Peyer's patch (tissue), 4 donors: ENCODE measurements around the gene SLC6A3. TPM values are rescaled to one million over a fixed set of nuclear protein-coding genes. Genes with fewer than 3 reads are reported as not detected.
A peak's percentile ranks its signal among the peaks of the same experiment; 100 is the strongest.

Experiments used
- DNase-seq, 3 donors: peaks; one replicate each; pipeline ENCODE4 v3.0.0-alpha.2; 2017 to 2019
- H3K27ac ChIP-seq, 4 donors: fragments of 200-600 bp; sonication (generic); one replicate each; pipeline ENCODE4 v1.5.1; 2016 to 2019
- H3K27me3 ChIP-seq, 2 donors: fragments of 200-600 bp; sonication (generic); one replicate each; pipeline ENCODE4 v1.5.1; 2019
- H3K36me3 ChIP-seq, 3 donors: fragments of 200-600 bp; sonication (generic); one replicate each; pipeline ENCODE4 v1.5.1; 2016 to 2019
- H3K4me1 ChIP-seq, 4 donors: fragments of 200-600 bp; sonication (generic); one replicate each; pipeline ENCODE4 v1.5.1; 2016 to 2019
- H3K4me3 ChIP-seq, 4 donors: fragments of 200-600 bp; sonication (generic); 1 replicate in 3 of 4; 2 replicates in 1 of 4; pipeline ENCODE4 v1.5.1; 2016 to 2019; ENCODE audit warnings: mild to moderate bottlenecking in 1 of 4
- H3K9me3 ChIP-seq, 4 donors: fragments of 200-600 bp; sonication (generic); one replicate each; pipeline ENCODE4 v1.5.1; 2016 to 2019; ENCODE audit warnings: mild to moderate bottlenecking in 1 of 4
- POLR2A ChIP-seq, 2 donors: fragments of 450-650 bp; IDR thresholded peaks; one replicate each; pipeline ENCODE4 v1.5.1; 2017; ENCODE audit warnings: antibody characterized with exemption in 2 of 2, mild to moderate bottlenecking in 2 of 2, moderate library complexity in 2 of 2
- total RNA-seq, 4 donors: library from RNA; depleted of rRNA; stranded (reverse); fragments of >200 nt; gene quantifications; one replicate each; pipeline ENCODE4 v1.1.0, GENCODE V29; 2016
- TF ChIP-seq, protein P1 (sequence below), 6 experiments: fragments of 450-650 bp in 4 of 6; fragments of 200-600 bp in 2 of 6; sonication (generic) in 1 of 6; IDR thresholded peaks; one replicate each; pipeline ENCODE4 v1.5.1; 2017 to 2019; ENCODE audit warnings: antibody characterized with exemption in 6 of 6, mild to moderate bottlenecking in 3 of 6, moderate library complexity in 1 of 6

SLC6A3 gene
- total RNA-seq, 4 donors from 2014 or later = 0.40 to 0.70 TPM; not detected in 2

DNA sequence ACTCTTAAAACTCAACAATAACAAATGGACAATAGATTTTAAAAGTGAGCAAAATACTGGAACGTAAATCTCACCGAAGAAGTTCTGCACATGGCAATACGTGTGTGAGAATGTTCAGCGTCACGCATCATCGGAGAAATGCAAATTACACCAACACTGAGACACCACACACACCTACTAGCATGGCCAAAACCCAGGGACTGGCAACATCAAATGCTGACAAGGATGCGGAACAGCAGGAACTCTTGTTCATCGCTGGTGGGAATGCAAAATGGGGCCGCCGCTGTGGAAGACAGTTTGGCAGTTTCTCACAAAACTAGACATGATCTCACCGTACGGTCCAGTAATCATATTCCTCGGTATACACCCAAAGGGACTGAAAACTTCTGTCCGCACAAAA is 78.7 kb downstream of the SLC6A3 start:
- DNase-seq = peak in 2 of 3 donors; percentile 78 to 84
- Histone ChIP-seq H3K4me3 (no peak overlapping the region), H3K4me1 (no peaks in the 10 kb centered on the region), H3K27ac (no peak overlapping the region), H3K9me3 (no peaks in the 10 kb centered on the region), H3K27me3 (no peaks in the 10 kb centered on the region), H3K36me3 (no peaks in the 10 kb centered on the region)
- TF ChIP-seq, protein P1, sequence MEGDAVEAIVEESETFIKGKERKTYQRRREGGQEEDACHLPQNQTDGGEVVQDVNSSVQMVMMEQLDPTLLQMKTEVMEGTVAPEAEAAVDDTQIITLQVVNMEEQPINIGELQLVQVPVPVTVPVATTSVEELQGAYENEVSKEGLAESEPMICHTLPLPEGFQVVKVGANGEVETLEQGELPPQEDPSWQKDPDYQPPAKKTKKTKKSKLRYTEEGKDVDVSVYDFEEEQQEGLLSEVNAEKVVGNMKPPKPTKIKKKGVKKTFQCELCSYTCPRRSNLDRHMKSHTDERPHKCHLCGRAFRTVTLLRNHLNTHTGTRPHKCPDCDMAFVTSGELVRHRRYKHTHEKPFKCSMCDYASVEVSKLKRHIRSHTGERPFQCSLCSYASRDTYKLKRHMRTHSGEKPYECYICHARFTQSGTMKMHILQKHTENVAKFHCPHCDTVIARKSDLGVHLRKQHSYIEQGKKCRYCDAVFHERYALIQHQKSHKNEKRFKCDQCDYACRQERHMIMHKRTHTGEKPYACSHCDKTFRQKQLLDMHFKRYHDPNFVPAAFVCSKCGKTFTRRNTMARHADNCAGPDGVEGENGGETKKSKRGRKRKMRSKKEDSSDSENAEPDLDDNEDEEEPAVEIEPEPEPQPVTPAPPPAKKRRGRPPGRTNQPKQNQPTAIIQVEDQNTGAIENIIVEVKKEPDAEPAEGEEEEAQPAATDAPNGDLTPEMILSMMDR (IDR thresholded peaks at IDR 0.05) = no peak
- no peak for TF ChIP-seq POLR2A (IDR thresholded peaks at IDR 0.05)

DNA sequence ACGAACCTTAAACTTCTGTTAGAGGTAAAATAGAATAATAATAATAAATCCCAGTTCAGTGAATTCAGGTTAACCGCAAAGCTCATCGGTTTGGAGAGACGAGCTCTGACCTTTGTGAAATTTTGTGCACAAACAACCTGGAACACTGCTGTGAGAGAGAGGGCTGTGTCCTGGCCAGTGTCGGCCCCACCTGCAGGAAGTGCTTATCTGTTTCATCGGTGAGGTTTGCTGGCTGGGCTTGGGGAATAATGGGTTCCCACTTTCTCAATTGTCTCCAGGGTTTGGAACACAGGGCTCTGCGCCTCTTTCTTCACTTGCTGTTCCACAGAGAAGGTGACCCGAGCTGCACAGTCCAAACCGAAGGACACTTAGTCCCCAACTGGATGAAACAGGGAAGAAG is 81.0 kb downstream of the SLC6A3 start:
- Histone ChIP-seq H3K36me3 (no peaks in the 10 kb centered on the region), H3K27me3 (no peaks in the 10 kb centered on the region), H3K4me3 (no peak overlapping the region), H3K4me1 (no peaks in the 10 kb centered on the region), H3K27ac (no peak overlapping the region), H3K9me3 (no peaks in the 10 kb centered on the region)
- TF ChIP-seq, protein P1 (IDR thresholded peaks at IDR 0.05) = no peak
- no peak for TF ChIP-seq POLR2A (IDR thresholded peaks at IDR 0.05)
- no peak for DNase-seq

DNA sequence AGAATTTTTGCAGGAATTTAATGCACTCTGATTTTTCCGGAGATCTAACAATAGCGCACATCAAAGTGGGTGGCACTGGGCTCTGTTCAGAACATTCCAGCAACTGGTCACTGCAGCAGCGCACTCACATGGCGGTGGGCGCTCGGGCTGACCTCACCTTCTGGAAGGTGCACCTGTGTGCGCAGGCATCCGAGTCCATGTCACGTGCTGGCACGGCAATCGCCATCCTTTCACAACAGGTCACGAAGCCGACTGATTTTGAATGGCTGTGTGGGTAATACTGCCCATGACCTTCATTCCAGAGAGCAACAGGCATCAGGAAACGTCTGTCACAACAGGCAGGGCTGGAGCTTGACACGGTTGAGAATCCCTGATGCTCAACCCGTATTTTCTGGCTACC is 81.7 kb downstream of the SLC6A3 start:
- no peaks in the 10 kb centered on the region for H3K27me3 ChIP-seq
- TF ChIP-seq, protein P1 (IDR thresholded peaks at IDR 0.05) = no peak
- no peak for TF ChIP-seq POLR2A (IDR thresholded peaks at IDR 0.05)
- DNase-seq = no peak

DNA sequence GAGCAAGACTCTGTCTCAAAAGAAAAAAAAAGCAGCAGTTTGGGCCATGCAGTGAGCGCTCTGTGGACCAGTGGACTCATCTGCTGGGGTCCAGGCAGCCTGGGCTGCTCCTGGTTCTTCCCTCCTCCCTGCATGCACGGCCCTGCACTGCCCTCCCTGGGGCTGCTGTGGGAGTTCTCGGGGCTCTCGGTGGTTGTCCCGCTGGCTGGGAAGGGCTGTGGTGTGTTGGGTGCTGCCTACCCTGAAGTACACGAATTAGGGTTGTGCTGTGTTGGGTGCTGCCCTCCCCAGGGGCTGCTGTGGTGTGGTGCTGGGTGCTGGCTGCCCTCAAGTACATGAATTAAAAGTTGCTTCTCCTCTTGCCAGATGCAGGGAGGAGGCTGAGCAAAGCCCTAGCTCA is 82.1 kb downstream of the SLC6A3 start:
- TF ChIP-seq POLR2A (IDR thresholded peaks at IDR 0.05) = no peak
- TF ChIP-seq, protein P1 (IDR thresholded peaks at IDR 0.05) = no peak
- Histone ChIP-seq H3K36me3 (no peaks in the 10 kb centered on the region), H3K9me3 (no peaks in the 10 kb centered on the region), H3K4me3 (no peak overlapping the region), H3K27ac (no peak overlapping the region), H3K27me3 (no peaks in the 10 kb centered on the region), H3K4me1 (no peaks in the 10 kb centered on the region)
- no peak for DNase-seq

More for the DNA sequence above, 81.7 kb downstream of the SLC6A3 start:
- no peaks in the 10 kb centered on the region for H3K9me3 ChIP-seq
- H3K36me3 ChIP-seq = no peaks in the 10 kb centered on the region
- H3K27ac ChIP-seq = no peak overlapping the region
- no peak overlapping the region for H3K4me3 ChIP-seq
- no peaks in the 10 kb centered on the region for H3K4me1 ChIP-seq

DNA sequence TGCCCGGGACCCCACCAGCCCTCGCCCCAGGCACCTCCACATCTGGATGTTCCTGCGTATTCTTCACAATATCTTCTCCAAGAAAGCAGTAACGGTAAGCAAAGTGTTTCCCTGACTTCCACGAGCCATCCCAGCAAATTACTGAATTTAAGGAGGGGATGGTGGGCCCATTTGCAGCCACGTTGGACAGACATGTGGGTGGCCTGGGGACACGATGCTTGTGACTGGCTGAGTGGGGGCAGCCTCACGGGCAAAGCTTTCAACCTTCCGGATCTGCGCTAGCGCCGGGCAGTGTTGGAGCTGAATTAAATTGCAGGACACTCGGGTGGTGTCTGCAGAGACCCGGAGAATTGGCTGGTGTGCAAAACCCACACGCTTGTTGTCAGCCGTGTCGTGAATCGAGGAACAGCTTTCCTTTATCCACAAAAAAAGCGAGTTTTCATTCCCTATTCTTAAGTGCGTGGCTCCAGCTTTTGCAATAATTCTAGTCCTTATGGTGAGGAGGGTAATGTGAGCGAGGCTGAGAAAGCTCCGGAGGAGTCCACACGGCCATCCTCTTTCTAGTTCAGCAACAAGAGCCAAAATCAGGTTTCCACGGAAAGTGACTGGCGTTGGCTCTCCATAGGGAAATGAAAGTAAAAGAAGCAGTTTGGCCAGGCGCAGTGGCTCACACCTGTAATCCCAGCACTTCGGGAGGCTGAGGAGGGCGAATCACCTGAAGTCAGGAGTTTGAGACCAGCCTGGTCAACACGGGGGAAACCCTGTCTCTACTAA is 82.8 kb downstream of the SLC6A3 start:
- Histone ChIP-seq H3K27ac (no peak overlapping the region), H3K4me1 (no peaks in the 10 kb centered on the region), H3K4me3 (no peak overlapping the region), H3K27me3 (no peaks in the 10 kb centered on the region), H3K36me3 (no peaks in the 10 kb centered on the region), H3K9me3 (no peaks in the 10 kb centered on the region)
- TF ChIP-seq, protein P1 (IDR thresholded peaks at IDR 0.05) = no peak
- no peak for TF ChIP-seq POLR2A (IDR thresholded peaks at IDR 0.05)
- no peak for DNase-seq
